Measurements from ENCODE around the gene SURF6. TPM values are rescaled to one million over a fixed set of nuclear protein-coding genes. Genes with fewer than 3 reads are reported as not detected.

The SURF6 gene
- total RNA-seq, result 10 to 100 TPM; 15.1 to 15.9 TPM
- polyA plus RNA-seq (2013, experiment 1 of 2), result 19.6 TPM
- 21.4 TPM for polyA plus RNA-seq (2013, experiment 2 of 2)
- 31.4 to 172 (median 70.0) reads per million in 172 experiments for total RNA-seq

- Mint-ChIP-seq H3K9me3 (no peaks in the 10 kb centered on the region), H3K36me3 (ENCODE audit: low read depth) (peaks cover 68% of the 10 kb centered on the region), H3K27ac (peak within 1 kb of the TSS; percentile 91), H3K27me3 (no peaks in the 10 kb centered on the region), H3K4me3 (peak within 1 kb of the TSS; percentile 97), H3K4me1 (ENCODE audit: low read depth) (peaks cover 32% of the 10 kb centered on the region)
- peak; percentile 85 to 97 (median 91) for DNase-seq
- intact Hi-C loops (cut with DNase I, micrococcal nuclease), result loop anchor here (1.0 to 5.0 kb wide), 9 partner anchors 12 to 664 kb away; partner anchors contain the start of genes MED22 (in 2 of the 2), RPL7A (in 2 of the 2), CACFD1 (in 1 of the 2) and GTF3C4 (in 1 of the 2)
- Histone ChIP-seq H3K27me3 (ENCODE audit: control insufficient read depth in 1 of 2, insufficient read depth in 2 of 2, low read length in 2 of 2) (no peaks in the 10 kb centered on the region), H3K36me3 (ENCODE audit: insufficient read depth, low read length) (peaks cover 48% of the 10 kb centered on the region), H3K4me1 (ENCODE audit: insufficient read depth, low read length) (peaks cover 54% of the 10 kb centered on the region), H3K27ac (ENCODE audit: low read depth in 1 of 2, low read length in 2 of 2) (peak within 1 kb of the TSS; percentile 64 to 77), H3K4me3 (ENCODE audit: low read length) (peak within 1 kb of the TSS; percentile 86), H3K9me3 (ENCODE audit: control insufficient read depth in 1 of 2, insufficient read depth in 1 of 2, low read length in 2 of 2) (no peaks in the 10 kb centered on the region)
- CTCF ChIA-PET, result no interaction called here
- ATAC-seq (ENCODE audit: poor library complexity), result peak; percentile 93
- POLR2A ChIA-PET, result interaction anchor here (1.3 to 3.2 kb wide), 3 partner anchors 12 to 41 kb away, joined by 5 to 19 read pairs (median 16); partner anchors contain the start of genes MED22, RPL7A and STKLD1
- TF ChIP-seq CTCF (IDR thresholded peaks at IDR 0.05), result no peak
These were observed at the start of gene SURF6 for GRCh38 chr9:133335924-133336811. SURF6 (minus strand) TSS chr9:133336188; CDS start chr9:133336132, 56 bp downstream.

GRCh38 chr9:133385452-133385851, 49.5 kb upstream of the SURF6 start:
- Histone ChIP-seq H3K9me3 (ENCODE audit: control insufficient read depth in 1 of 2, insufficient read depth in 1 of 2, low read length in 2 of 2) (peaks cover 0 to 4% of the 10 kb centered on the region in 2 experiments), H3K4me1 (ENCODE audit: insufficient read depth, low read length) (no peaks in the 10 kb centered on the region), H3K27ac (ENCODE audit: low read depth in 1 of 2, low read length in 2 of 2) (no peak overlapping the region), H3K36me3 (ENCODE audit: insufficient read depth, low read length) (no peaks in the 10 kb centered on the region), H3K4me3 (ENCODE audit: low read length) (no peak overlapping the region), H3K27me3 (ENCODE audit: control insufficient read depth in 1 of 2, insufficient read depth in 2 of 2, low read length in 2 of 2) (peaks cover 0 to 4% of the 10 kb centered on the region in 2 experiments)
- no peak for TF ChIP-seq CTCF (IDR thresholded peaks at IDR 0.05)
- ChIA-PET POLR2A (interaction anchor here (0.8 kb wide), 1 partner anchor 15 kb away, joined by 3 read pairs; no protein-coding TSS in a partner anchor), CTCF (no interaction called here)
- Mint-ChIP-seq H3K4me1 (ENCODE audit: low read depth) (no peaks in the 10 kb centered on the region), H3K27ac (no peak overlapping the region), H3K9me3 (no peaks in the 10 kb centered on the region), H3K4me3 (no peak overlapping the region), H3K27me3 (no peaks in the 10 kb centered on the region), H3K36me3 (ENCODE audit: low read depth) (no peaks in the 10 kb centered on the region)
- intact Hi-C loops (cut with DNase I, micrococcal nuclease), result no loop called here
- DNase-seq, result no peak
- no peak for ATAC-seq (ENCODE audit: poor library complexity)

GRCh38 chr9:133384736-133385321, 48.8 kb upstream of the SURF6 start:
- ATAC-seq (ENCODE audit: poor library complexity) (no peak), DNase-seq (no peak)
- Mint-ChIP-seq H3K4me3 (no peak overlapping the region), H3K27me3 (no peaks in the 10 kb centered on the region), H3K9me3 (no peaks in the 10 kb centered on the region), H3K27ac (no peak overlapping the region), H3K36me3 (ENCODE audit: low read depth) (no peaks in the 10 kb centered on the region), H3K4me1 (ENCODE audit: low read depth) (no peaks in the 10 kb centered on the region)
- Histone ChIP-seq H3K27me3 (ENCODE audit: control insufficient read depth in 1 of 2, insufficient read depth in 2 of 2, low read length in 2 of 2) (peaks cover 0 to 2% of the 10 kb centered on the region in 2 experiments), H3K9me3 (ENCODE audit: control insufficient read depth in 1 of 2, insufficient read depth in 1 of 2, low read length in 2 of 2) (peaks cover 0 to 4% of the 10 kb centered on the region in 2 experiments), H3K27ac (ENCODE audit: low read depth in 1 of 2, low read length in 2 of 2) (no peak overlapping the region), H3K4me1 (ENCODE audit: insufficient read depth, low read length) (no peaks in the 10 kb centered on the region), H3K4me3 (ENCODE audit: low read length) (no peak overlapping the region), H3K36me3 (ENCODE audit: insufficient read depth, low read length) (no peaks in the 10 kb centered on the region)
- intact Hi-C loops (cut with DNase I, micrococcal nuclease), result no loop called here
- ChIA-PET CTCF (no interaction called here), POLR2A (interaction anchor here (0.8 kb wide), 1 partner anchor 14 kb away, joined by 3 read pairs; no protein-coding TSS in a partner anchor)
- TF ChIP-seq CTCF (IDR thresholded peaks at IDR 0.05), result no peak
